PC-9 (cell line): ENCODE data around the gene GPR141.

Experiments
- EZH2 ChIP-seq: fragments of 200-600 bp; sonication (generic); IDR thresholded peaks from 2 replicates; pipeline ENCODE4 v1.8.0; 2017; ENCODE audit warnings: antibody characterized with exemption, low read depth
- TF ChIP-seq, protein P1 (sequence below): fragments of 200-600 bp; sonication (generic); conservative IDR thresholded peaks from 2 replicates; pipeline ENCODE4 v1.6.1; 2017; ENCODE audit warnings: mixed run types, antibody characterized with exemption, mild to moderate bottlenecking, moderate library complexity

DNA sequence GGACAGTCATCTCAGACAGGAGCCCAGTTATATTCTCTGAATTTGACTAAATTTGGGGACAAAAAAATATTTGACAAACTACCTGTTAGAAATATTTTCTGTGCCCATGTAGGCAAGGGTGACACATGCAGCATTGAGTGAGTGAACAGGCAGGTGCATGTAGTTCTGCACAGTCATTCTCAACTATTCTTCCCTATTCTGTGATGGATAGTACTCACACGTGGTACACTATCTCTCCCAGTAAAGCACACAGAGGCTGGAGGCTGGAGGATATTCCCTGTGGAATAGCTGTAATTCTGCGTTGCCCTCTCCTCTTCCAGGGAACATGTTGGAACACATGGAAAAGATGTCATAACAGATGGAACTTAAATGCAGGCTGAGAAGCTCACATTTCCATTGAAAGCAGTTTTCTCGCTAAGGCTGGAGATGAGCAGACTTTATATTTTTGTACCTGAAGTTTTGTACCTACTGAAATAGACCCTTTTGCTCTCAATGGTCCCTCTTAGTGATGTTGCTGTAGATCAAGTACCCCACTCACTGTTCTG lies 75.0 kb downstream of the GPR141 start:
- TF ChIP-seq, protein P1, sequence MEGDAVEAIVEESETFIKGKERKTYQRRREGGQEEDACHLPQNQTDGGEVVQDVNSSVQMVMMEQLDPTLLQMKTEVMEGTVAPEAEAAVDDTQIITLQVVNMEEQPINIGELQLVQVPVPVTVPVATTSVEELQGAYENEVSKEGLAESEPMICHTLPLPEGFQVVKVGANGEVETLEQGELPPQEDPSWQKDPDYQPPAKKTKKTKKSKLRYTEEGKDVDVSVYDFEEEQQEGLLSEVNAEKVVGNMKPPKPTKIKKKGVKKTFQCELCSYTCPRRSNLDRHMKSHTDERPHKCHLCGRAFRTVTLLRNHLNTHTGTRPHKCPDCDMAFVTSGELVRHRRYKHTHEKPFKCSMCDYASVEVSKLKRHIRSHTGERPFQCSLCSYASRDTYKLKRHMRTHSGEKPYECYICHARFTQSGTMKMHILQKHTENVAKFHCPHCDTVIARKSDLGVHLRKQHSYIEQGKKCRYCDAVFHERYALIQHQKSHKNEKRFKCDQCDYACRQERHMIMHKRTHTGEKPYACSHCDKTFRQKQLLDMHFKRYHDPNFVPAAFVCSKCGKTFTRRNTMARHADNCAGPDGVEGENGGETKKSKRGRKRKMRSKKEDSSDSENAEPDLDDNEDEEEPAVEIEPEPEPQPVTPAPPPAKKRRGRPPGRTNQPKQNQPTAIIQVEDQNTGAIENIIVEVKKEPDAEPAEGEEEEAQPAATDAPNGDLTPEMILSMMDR: no peak
- TF ChIP-seq EZH2: no peak
